Ascending aorta (tissue), 2 donors: ENCODE measurements around the gene AHCTF1. TPM values are rescaled to one million over a fixed set of nuclear protein-coding genes. Genes with fewer than 3 reads are reported as not detected.

Source experiments
- DNase-seq, 2 donors: peaks; one replicate each; pipeline ENCODE4 v3.0.0-alpha.2; 2019; ENCODE audit warnings: low spot score in 2 of 2
- H3K27ac ChIP-seq, 2 donors: fragments of 200-600 bp; sonication (generic); one replicate each; pipeline ENCODE4 v1.5.1; 2016 to 2017; ENCODE audit warnings: mild to moderate bottlenecking in 1 of 2
- H3K27me3 ChIP-seq: fragments of 200-600 bp; sonication (generic); one replicate; pipeline ENCODE4 v1.5.1; 2017
- H3K36me3 ChIP-seq, 2 donors: fragments of 200-600 bp; sonication (generic); one replicate each; pipeline ENCODE4 v1.5.1; 2016
- H3K4me1 ChIP-seq, 2 donors: fragments of 200-600 bp; sonication (generic); one replicate each; pipeline ENCODE4 v1.5.1; 2016 to 2017; ENCODE audit warnings: mild to moderate bottlenecking in 1 of 2
- H3K4me3 ChIP-seq, 2 donors: fragments of 200-600 bp; sonication (generic); one replicate each; pipeline ENCODE4 v1.5.1; 2016 to 2017; ENCODE audit warnings: mild to moderate bottlenecking in 1 of 2
- H3K9me3 ChIP-seq, 2 donors: fragments of 200-600 bp; sonication (generic); one replicate each; pipeline ENCODE4 v1.5.1; 2016
- intact Hi-C: fragments of 100-400 bp; cut with DNase I; formaldehyde crosslinking; loops from one replicate; pipeline ENCODE4 v1.15.1; 2023
- total RNA-seq: library from RNA; depleted of rRNA; stranded (reverse); fragments of >200 nt; gene quantifications from one replicate; pipeline ENCODE4 v1.1.0, GENCODE V29; 2016
- TF ChIP-seq, protein P1 (sequence below), 3 experiments: fragments of 200-600 bp in 2 of 3; fragments of 450-650 bp in 1 of 3; sonication (generic) in 2 of 3; IDR thresholded peaks; one replicate each; pipeline ENCODE4 v1.5.1; 2016 to 2019; ENCODE audit warnings: antibody characterized with exemption in 3 of 3, mild to moderate bottlenecking in 1 of 3, moderate library complexity in 1 of 3

AHCTF1 gene, protein sequence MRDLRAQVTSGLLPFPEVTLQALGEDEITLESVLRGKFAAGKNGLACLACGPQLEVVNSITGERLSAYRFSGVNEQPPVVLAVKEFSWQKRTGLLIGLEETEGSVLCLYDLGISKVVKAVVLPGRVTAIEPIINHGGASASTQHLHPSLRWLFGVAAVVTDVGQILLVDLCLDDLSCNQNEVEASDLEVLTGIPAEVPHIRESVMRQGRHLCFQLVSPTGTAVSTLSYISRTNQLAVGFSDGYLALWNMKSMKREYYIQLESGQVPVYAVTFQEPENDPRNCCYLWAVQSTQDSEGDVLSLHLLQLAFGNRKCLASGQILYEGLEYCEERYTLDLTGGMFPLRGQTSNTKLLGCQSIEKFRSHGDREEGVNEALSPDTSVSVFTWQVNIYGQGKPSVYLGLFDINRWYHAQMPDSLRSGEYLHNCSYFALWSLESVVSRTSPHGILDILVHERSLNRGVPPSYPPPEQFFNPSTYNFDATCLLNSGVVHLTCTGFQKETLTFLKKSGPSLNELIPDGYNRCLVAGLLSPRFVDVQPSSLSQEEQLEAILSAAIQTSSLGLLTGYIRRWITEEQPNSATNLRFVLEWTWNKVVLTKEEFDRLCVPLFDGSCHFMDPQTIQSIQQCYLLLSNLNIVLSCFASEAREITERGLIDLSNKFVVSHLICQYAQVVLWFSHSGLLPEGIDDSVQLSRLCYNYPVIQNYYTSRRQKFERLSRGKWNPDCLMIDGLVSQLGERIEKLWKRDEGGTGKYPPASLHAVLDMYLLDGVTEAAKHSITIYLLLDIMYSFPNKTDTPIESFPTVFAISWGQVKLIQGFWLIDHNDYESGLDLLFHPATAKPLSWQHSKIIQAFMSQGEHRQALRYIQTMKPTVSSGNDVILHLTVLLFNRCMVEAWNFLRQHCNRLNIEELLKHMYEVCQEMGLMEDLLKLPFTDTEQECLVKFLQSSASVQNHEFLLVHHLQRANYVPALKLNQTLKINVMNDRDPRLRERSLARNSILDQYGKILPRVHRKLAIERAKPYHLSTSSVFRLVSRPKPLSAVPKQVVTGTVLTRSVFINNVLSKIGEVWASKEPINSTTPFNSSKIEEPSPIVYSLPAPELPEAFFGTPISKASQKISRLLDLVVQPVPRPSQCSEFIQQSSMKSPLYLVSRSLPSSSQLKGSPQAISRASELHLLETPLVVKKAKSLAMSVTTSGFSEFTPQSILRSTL (N-terminal part only)
- 16.5 TPM for total RNA-seq

- Histone ChIP-seq H3K4me3 (peak within 1 kb of the TSS; percentile 95 to 98), H3K9me3 (no peaks in the 10 kb centered on the region), H3K4me1 (peaks cover 4 to 19% of the 10 kb centered on the region in 2 donors), H3K36me3 (peaks cover 0 to 11% of the 10 kb centered on the region in 2 donors), H3K27ac (peak within 1 kb of the TSS; percentile 96 to 98), H3K27me3 (no peaks in the 10 kb centered on the region)
- TF ChIP-seq, protein P1, sequence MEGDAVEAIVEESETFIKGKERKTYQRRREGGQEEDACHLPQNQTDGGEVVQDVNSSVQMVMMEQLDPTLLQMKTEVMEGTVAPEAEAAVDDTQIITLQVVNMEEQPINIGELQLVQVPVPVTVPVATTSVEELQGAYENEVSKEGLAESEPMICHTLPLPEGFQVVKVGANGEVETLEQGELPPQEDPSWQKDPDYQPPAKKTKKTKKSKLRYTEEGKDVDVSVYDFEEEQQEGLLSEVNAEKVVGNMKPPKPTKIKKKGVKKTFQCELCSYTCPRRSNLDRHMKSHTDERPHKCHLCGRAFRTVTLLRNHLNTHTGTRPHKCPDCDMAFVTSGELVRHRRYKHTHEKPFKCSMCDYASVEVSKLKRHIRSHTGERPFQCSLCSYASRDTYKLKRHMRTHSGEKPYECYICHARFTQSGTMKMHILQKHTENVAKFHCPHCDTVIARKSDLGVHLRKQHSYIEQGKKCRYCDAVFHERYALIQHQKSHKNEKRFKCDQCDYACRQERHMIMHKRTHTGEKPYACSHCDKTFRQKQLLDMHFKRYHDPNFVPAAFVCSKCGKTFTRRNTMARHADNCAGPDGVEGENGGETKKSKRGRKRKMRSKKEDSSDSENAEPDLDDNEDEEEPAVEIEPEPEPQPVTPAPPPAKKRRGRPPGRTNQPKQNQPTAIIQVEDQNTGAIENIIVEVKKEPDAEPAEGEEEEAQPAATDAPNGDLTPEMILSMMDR (IDR thresholded peaks at IDR 0.05) = peak in 1 of 3 experiments; percentile 7
- peak; percentile 87 to 98 for DNase-seq
- intact Hi-C loops = loop anchor here (1.0 to 10.0 kb wide), 7 partner anchors 16 to 1967 kb away; partner anchors contain the start of genes ZNF496, ZNF669 and ZNF670
Measured at GRCh38 chr1:246931549-246932365, at the start of gene AHCTF1. AHCTF1 (minus strand) TSS chr1:246931948; CDS start chr1:246918370, 13,578 bp downstream.

DNA sequence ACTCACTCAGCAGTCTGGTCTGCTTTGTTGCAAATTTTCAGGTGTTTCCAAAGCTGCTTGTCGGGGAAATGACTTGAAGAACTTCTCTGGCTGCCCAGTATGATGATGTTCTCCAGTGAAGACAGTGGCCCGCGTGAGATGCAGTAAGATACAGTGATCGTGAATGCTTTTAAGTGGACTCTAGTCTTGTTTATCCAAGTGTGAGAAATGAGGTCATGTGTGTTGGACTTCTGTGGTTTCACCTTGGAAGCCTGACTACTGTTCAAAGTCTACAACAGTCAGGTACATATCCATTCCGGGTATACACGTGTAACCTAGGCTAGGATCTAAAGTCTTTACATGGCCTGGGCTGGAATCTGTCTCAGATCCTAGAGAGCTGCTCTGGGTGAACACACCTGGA, 47.0 kb upstream of the AHCTF1 start:
- Histone ChIP-seq H3K4me3 (no peak overlapping the region), H3K27me3 (no peaks in the 10 kb centered on the region), H3K36me3 (no peaks in the 10 kb centered on the region), H3K4me1 (no peaks in the 10 kb centered on the region), H3K27ac (no peak overlapping the region), H3K9me3 (peaks cover 0 to 13% of the 10 kb centered on the region in 2 donors)
- intact Hi-C loops = no loop called here
- TF ChIP-seq, protein P1 (IDR thresholded peaks at IDR 0.05) = no peak
- no peak for DNase-seq

GRCh38 chr1:246978281-246978680, 46.5 kb upstream of the AHCTF1 start:
- Histone ChIP-seq H3K9me3 (peaks cover 0 to 10% of the 10 kb centered on the region in 2 donors), H3K4me1 (no peaks in the 10 kb centered on the region), H3K36me3 (no peaks in the 10 kb centered on the region), H3K4me3 (no peak overlapping the region), H3K27ac (no peak overlapping the region), H3K27me3 (no peaks in the 10 kb centered on the region)
- TF ChIP-seq, protein P1 (IDR thresholded peaks at IDR 0.05) = no peak
- DNase-seq = no peak
- intact Hi-C loops = no loop called here

DNA sequence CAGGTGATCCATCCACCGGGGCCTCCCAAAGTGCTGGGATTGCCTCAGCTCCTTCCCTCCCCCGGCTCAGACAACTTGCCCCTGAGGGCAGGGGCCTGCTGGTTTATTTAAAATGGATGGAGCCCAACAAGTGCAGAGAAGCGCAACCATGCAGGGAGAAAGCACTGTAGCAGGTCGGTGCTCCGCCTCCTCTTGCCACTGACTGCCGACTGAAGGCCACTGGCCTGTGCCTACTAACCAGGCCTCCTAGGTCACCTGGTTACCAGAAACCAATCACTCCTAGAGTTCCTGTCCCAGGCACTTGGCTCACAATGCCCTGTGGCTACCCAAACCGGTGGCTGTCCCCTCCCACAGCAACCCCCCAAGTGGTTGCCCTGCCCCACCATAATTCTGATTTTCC, 40.2 kb upstream of the AHCTF1 start:
- H3K27me3 ChIP-seq = no peaks in the 10 kb centered on the region
- DNase-seq = no peak
- no peak overlapping the region for H3K4me3 ChIP-seq
- no peaks in the 10 kb centered on the region for H3K9me3 ChIP-seq
- H3K36me3 ChIP-seq = no peaks in the 10 kb centered on the region
- no peak overlapping the region for H3K27ac ChIP-seq
- intact Hi-C loops = loop anchor here (2.0 kb wide), 1 partner anchor 65 kb away; no protein-coding TSS in a partner anchor
- TF ChIP-seq, protein P1 (IDR thresholded peaks at IDR 0.05) = no peak
- no peaks in the 10 kb centered on the region for H3K4me1 ChIP-seq
